Keratinocyte (primary cell): ENCODE data around the gene ETV3L.

Experiments
- EZH2 ChIP-seq: IDR thresholded peaks from one replicate; pipeline ENCODE4 v1.6.1; 2012; ENCODE audit warnings: inconsistent platforms, mild to moderate bottlenecking, low read length, moderate library complexity
- TF ChIP-seq, protein P1 (sequence below), 3 experiments: IDR thresholded peaks in 1 of 3; conservative IDR thresholded peaks in 1 of 3; optimal IDR thresholded peaks in 1 of 3; 2 replicates in 2 of 3; 3 replicates in 1 of 3; pipeline versions ENCODE3 to v1.5.1; 2011; ENCODE audit warnings: low read length in 3 of 3, mild to moderate bottlenecking in 3 of 3, moderate library complexity in 2 of 3, control low read depth in 1 of 3, inconsistent platforms in 1 of 3; ENCODE audit not compliant: insufficient read depth in 2 of 3; ENCODE audit errors: extremely low read depth in 1 of 3

DNA sequence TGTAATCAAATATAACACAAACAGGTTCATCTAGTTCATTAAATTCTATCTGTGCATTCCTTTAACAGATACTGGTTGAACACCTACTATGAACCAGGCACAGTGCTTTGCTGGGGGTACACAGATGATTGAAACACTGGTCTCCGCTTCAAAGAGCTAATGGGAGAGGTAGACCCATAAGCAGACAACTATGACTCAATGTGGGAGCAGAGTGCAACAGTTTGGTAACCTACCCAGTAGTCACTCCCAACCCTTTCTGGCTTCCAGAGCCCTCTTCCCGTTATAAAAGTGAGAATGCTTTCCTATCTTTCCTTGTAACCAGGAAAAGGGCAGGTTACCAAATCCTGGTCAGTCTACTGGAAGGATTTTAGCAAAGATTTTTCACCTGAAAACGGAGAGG lies 46.6 kb upstream of the ETV3L start:
- TF ChIP-seq, protein P1, sequence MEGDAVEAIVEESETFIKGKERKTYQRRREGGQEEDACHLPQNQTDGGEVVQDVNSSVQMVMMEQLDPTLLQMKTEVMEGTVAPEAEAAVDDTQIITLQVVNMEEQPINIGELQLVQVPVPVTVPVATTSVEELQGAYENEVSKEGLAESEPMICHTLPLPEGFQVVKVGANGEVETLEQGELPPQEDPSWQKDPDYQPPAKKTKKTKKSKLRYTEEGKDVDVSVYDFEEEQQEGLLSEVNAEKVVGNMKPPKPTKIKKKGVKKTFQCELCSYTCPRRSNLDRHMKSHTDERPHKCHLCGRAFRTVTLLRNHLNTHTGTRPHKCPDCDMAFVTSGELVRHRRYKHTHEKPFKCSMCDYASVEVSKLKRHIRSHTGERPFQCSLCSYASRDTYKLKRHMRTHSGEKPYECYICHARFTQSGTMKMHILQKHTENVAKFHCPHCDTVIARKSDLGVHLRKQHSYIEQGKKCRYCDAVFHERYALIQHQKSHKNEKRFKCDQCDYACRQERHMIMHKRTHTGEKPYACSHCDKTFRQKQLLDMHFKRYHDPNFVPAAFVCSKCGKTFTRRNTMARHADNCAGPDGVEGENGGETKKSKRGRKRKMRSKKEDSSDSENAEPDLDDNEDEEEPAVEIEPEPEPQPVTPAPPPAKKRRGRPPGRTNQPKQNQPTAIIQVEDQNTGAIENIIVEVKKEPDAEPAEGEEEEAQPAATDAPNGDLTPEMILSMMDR (optimal IDR thresholded peaks at IDR 0.05 in 1 of 3, IDR thresholded peaks at IDR 0.05 in 1 of 3, conservative IDR thresholded peaks at IDR 0.05 in 1 of 3; ENCODE audit: extremely low read depth in 1 of 3, insufficient read depth in 2 of 3, low read length in 3 of 3): no peak
- TF ChIP-seq EZH2: no peak
